ENCODE data around the gene C16orf74.

C16orf74 gene

DNA sequence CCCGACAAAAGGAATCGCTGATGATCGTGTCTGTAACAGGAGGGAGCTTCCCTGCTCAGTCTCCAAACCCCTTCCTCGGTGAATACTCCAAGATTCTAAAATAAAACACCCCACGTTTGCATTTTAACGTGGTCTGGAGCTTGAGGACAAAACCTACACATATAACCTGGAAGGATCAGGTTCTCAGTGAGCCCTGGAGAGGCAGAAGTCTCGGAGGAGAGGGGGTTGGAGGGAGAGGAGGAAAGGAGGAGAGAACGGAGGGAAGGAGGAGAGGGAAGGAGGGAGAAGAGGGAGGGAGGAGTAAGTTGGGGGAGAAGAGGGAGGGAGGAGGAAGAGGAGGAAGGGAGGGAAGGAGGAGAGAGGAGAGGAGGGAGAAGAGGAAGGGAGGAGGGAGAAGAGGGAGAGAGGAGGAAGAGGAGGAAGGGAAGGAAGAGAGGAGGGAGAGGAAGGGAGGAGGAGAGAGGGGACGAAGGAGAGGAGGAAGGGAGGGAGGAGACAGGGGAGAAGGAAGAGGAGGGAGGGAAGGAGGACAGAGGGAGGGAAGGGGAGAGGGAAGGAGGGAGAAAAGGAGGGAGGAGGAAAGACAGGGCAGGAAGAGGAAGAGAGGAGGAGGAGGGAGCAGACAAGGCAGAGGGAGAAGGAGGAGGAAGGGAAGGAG, 34.7 kb downstream of the C16orf74 start:
- no peak for DNase-seq

DNA sequence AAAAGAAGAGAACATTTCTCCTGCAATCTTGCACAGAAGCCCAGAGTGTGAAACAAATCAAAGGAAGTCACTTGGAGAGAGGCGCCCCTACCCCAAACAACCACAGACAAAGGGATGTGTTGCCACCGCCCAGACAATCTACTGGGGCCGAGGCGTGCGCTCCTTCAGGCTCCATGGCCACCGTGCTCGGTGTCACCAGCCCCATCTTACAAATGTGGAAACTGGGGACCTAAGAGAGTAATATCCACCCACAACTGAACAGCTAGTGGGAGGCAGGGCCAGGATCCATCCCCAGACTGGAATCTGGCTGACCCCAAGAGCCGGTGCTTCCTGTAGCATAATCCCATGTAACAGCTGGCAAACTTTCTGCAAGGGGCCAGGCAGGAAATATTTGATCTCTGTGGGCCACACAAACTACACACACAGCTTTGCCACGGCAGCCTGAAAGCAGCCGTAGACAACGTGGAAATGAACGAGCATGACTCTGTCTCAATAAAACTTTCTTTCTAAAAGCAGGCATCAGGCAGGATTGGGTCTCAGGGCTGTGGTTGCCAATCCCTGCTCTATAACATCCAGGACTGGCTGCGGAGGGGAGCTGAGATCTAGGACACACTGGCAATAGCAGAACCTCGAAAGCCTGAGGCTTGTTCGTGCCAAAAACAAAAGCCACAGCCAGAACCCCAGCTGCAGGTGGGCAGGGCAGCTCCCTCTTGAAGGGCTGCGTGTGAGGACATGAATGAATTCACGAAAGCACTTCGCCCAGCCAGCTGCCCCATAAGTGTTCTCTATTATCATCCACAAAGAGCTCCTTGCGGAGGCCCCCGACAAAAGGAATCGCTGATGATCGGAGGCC, 35.5 kb downstream of the C16orf74 start:
- DNase-seq: peak in 1 of 2 donors; percentile 12

DNA sequence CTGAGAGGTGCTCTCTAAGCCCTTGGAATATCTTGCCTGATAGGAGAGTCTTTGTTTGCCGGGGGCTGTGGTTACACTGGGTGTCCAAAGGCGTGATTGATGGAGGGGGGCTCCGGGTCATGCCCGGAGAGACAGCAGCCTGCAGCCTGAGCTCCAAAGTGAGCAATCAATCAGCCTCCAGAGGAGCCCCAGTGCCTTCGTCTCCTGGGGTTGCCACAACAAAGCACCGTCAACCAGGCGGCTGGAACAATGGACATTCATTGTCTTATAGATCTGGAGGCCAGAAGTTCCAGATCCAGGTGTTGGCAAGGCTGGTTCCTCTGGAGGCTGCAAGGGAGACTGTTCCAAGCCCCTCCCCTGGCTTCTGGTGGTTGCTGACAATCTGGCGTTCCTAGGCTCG, 38.1 kb downstream of the C16orf74 start:
- DNase-seq: no peak

DNA sequence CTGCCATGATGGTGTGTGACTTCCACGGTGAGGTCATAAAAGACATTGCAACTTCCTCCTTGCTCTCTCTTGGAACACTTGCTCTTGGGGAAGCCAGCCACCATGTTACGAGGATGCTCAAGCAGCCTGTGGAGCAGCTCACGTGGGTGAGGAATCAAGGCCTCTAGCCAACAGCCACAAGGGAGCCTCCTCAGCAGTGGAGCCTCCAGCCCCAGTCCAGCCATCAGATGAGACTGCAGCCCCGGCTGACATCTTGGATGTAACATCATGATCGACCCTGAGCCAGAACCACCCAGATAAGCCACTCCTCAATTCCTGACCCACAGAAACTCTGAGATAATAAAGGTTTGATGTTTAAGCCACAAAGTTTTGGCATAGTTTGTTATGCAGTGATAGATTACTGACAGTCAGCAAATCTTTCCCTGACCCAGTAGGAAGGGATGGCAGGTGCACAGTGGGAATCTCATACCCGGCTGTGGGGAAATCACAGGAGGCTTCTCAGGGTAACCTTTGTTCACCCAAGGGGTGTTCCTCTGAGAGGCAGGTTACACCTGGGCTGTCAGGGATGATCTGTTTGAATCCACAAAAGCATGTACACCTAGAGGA, 38.8 kb downstream of the C16orf74 start:
- no peak for DNase-seq

DNA sequence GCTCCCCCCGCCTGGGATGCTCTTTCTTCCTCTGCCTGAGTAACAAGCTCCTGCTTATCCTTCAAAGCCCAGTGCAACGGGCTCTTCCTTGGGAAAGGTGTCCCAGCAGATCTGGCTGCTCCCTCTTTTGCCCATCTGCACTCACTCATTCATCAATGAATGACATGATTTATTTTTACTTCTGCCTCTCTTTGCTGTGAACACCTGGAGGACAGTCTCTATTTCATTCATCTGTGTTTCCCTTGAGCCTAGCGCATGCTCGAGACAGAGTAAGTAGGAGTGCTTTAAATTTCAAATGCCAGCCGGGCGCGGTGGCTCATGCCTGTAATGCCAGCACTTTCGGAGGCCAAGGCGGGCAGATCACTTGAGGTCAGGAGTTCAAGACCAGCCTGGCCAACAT, 40.2 kb downstream of the C16orf74 start:
- no peak for DNase-seq

DNA sequence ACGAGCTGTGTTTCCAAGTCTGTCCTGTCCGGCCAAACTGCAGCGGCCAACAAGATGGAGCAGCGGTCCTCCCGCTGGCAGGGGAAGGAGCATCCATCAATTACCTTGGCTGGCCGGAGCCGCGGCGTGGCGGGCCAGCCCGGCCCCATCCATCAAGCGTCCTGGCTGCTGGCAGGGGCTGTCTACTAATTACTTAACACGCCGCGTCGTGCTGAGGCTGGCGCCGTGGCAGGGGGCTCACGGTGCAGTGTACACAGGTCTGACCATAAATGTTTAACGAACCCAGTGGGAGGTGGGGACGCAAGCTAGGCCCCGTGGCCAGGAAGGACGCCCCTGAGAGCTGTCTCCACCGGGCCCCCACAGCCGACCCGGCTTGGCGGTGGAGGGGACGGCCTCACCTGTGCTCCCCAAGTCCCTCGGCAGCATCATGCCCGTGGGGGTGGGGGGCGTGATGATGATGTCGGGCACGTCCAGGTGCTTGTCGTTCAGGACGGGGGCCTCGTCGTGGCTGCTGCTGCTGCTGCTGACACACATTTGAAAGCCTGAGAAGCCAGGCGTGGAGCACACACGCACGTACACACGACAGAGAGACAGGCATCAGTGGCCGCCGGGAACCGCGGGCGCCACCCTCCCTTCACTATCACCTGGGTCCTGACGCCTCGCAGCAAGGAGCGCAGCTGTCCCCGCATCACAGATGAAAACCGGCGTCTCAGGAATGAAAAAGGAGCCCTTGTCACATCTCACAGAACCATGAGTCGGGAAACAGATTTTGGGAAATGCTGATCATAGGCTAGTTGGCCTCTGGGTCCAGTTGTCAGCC, 40.9 kb downstream of the C16orf74 start:
- DNase-seq: no peak

DNA sequence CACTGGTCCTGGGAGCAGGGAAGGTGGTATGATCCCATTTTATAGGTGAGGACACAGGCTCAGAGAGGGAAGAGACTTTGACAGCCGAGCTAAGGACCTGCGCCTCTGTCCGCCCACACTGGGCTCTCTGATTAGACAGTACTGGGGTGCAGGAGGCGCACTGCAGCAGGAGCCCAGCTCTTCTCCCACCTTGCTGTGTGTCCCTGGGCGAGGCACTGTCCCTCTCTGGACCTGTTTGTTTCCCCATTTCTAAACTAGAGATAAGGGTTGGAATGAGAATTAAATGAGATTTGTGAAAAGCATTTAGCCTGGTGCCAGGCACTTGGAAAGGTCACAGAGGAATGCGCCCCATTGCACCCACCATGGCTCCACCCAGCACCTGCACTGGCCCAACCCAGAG, 42.6 kb downstream of the C16orf74 start:
- no peak for DNase-seq

DNA sequence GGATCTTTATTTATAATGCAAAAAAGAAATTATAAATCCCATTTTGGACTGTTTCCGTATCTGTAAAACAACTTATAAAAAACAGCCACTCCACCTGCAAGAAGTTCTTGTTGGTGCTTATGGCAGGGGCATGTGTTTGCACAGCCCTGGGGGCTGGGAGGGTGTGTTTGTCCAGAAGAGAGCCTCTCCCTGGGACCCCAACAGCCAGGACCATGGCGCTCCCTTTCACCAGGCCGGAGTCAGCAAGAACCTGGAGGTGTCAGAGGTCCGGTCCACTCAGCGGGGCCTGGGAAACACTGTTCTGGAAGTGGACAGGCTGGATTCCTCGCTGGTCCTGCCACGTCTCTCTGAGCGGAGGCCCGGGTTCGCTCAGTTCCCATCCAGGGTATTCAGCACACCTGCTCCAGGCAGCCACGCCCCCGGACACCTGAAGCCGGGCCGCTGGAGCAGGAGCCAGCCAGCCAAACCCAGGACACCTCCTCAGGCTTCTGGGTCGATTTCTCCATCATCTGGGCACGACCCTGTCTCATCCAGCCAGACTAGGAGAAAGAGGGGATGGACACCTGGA, 43.3 kb downstream of the C16orf74 start:
- DNase-seq: no peak

DNA sequence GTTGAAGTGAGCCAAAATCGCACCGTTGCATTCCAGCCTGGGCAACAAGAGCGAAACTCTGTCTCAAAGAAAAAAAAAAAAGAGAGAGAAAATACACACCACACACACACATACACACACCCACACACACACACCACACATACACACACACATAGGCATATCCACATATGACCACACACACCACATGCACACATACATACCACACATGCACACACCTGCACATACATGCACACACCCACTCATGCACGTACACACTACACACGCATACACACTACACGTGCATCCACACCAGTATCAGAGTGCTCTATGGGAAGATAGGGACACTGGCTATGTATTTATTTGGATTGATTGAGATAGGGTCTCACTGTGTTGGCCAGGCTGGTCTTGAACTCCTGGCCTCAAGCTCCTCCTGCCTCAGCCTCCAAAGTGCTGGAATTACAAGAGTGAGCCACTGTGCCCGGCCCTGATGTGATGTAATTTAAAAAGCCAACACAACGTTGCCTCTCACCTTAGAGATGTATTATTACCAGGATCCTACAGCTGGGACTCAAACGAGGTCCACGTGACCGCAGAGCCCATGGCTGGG, 44.4 kb downstream of the C16orf74 start:
- no peak for DNase-seq

DNA sequence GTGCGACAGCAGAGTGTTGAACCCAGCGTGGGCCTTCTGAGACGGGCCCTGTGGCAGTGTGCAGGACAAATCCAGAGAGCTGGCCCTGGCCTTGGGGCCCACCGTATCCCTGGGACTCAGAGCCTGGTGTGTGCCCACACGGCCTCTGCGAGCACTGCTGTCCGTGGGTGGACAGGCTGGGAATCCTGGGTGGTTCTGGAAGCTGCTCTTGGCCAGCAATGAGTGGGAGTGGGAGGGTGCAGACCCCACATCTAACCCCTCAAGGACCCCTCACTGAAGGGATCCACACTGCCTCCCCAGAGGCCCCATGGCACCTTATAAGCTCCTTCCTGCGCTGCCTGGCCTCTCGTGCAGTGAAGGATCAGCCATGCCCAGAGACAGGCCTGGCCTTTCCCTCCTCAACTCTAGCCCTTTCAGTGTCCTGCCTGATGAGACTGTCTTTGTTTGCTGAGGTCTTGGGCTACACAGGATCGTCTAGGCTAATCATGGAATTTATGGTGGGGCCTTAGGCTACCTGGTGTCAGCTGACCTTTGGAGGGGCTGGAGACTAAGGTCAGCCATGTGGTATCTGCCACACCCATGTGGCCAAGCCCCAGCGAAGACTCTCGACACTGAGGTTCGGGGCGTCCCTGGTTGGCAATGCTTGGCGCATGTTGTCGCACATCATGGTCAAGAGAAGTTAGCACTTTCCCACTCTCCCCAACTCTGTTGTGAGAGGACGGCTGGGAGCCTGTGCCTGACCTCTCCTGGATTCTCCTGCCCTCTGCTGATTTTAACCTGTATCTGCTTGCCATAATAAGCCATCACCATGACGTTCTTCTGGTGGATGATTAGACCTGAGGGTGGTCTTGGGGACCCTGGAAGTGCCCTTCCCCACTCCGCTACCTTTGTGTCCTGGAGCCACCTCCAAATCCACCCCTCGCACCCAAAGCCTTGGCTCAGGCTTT, 45.7 kb downstream of the C16orf74 start:
- DNase-seq: no peak

DNA sequence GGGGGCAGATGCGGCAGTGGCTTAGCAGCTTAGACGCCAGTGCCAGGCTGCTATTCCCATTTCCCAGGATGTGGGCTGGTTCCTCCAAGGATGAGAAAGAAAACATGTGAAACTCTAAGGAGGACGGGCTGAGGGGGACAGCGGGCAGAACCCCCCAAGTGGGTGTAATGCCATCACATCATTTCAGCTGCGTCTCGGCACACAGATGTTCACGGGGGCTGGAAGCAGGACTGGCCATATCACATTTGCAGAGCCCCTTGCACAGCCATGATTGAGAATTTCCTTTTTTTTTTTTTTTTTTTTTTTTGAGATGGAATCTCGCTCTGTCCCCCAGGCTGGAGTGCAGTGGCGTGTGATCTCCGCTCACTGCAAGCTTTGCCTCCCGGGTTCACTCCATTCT, 46.9 kb downstream of the C16orf74 start:
- DNase-seq: no peak

DNA sequence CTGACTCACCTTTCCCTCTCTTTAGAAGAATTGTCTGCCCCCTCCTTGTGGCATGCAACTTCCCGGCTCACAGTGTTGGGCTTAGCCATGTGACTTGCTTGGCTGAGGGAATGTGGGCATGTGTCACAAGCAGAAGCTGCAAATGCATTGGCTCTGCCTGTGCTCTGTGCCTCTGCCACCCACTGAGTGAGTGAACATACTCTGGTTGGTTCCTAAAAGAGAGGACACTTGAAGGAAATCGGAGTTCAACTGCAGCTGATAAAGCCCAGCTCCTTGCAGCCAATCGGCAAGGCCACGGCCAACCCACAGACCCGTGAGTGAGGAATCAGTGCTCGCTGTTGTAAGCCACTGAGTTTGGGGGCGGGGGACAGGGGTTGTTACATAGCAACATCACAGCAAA, 51.3 kb downstream of the C16orf74 start:
- DNase-seq: no peak

DNA sequence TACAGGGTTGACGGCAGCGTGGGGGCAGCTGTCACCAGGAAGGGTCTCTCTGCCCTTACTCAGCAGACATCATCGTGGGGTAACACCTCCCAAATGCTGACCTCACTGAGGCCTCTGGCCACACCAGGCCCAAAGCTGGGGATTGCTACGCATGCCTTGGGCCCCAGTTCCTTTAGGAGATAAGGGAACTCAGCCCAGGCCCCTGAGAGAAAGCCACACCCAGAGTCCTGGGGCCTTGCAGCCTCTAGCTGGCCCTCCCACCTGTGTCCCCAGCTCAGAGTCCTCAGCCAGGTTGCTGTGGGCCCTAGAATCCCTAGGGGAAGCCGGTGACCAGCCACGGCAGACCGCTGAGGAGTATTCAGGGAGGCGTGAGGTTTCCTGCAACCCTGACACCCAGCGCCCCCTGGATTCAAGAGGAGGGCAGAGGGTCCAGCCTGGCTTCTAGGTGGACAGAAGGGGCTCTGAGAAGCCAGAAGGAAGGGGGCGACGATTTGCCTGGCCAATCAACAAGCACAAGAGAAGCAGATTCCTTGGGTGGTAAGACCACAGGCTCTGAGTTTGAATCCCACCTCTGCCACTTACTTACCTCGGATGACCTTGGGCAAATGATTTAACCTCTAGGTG, 51.8 kb downstream of the C16orf74 start:
- DNase-seq: no peak

DNA sequence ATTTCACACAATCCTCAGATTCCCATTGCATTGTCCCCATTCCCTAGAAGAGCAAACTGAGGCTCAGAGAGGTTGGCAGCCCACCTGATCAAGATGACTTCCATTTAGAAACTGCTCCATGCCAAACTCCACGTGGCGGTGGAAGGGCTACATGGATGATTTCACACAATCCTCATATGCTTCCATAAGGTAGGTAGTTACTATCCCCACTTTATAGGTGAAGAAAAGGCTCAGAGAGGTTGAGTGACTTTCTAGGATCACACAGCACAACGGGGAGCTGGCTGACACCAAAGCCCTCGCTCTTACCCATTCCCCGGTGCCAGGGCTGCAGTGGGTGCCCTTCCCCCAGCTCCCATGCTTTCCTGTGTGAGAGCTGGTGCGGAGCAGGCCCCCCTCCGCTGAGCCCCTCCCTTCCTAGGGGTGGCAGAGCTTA, 52.4 kb downstream of the C16orf74 start:
- DNase-seq: no peak

DNA sequence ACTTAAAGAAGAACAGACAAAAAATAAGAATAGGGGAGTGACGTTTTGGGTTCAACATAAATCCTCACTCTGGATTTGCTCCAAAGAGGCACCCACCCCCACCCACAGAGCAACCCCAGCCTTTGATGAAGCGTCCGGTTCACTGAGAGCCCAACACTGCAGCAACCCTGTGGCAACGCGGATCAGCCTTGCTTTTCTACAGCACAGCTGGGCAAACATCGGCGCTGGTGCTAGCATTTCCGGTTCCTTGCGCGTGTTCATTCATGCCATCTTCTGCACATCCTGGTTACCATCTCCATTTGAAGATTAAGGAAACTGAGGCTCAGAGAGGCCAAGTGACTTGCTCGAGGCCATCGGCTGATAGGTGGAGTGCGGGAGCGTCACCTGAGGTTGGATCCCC, 53.5 kb downstream of the C16orf74 start:
- DNase-seq: no peak

DNA sequence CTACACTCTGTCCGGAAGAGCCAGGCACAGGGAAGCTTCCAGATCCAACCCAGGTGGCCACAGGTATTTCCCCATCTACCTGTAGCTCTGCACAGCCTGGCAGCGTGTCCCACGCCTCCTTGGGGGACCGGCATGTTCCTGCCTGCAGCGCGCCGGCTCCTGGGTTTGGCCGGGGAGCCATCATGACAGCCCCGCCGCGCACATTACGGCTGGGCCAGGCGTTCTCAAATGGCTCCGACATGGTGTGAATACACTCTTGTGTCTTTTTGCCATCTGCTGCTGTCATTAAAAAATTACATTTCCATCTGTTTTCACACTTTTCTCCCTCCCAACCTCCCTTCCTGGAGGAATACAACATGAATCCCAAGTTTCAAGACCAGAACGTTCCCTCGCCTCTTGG, 54.1 kb downstream of the C16orf74 start:
- DNase-seq: no peak

DNA sequence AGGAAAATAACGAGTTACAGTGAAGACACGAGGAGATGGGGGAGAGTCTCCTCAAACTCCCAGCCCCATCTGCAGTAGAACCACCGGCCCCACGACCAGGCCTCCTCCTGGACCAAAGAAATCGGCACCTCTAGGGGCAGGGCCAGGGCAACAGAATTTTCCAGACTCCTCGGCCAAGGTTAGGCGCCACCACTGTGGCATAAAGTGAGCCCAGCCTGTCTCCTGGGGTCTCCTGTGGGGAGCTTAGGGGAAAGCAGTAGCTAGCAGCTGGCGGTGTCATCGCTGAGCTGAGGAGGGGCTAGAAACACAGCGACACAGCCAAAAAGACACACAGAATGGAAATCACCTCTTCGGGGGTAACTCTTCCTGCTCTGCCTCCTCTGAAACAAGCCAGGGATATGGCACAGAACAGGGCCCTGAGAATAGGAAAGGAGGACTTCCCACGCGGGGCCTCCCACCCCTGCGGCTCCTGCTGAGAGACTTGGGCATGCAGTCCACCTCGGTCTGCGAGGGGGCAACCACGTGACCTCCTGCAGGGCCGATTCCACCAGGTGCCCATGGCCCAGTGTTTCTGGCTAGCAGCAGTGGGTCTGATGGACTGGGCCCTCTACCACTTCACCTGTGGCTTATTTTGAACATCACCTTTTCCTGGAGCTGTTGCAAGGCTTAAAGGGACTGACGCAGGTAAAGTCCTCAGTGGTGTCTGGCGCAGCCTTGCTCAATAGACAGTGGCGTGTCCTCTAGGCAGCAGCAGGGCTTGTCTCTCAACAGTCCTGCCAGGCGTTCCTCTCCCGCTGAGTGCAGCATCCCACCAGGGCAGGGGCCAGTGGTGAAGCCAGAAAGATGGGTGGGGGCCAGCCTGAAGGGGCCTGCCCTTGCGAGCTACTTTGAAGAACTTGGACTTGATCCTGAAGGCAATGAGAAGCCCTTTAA, 55.4 kb downstream of the C16orf74 start:
- DNase-seq: no peak

DNA sequence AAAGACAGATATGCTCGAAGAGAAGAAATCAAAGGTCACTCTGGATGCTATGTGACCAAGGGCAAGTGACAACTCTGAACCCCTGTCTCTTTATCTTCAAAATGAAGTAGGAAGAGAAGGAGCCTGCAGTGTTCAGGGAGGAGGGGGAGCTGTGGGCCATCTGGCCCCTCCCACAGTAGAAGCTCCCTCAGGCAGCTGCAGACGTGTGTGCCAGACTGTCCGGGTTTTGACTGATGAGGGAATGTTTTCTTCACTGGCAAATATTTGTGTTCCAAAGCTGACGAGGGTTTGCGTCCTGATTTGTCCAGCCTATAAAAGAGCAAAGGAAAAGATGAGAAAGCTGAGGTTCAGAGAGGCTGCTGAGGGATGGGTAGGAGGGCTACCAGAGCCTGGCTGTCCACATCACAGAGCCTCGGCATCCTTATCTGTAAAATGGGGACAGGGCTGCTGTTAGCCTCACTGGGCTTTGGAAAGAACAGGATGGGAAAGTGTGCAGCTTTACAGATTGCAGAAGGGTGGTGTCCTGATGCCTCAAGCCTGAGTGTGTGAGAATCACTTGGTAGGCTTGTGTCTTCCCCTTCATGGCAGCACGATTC, 60.3 kb downstream of the C16orf74 start:
- DNase-seq: no peak

DNA sequence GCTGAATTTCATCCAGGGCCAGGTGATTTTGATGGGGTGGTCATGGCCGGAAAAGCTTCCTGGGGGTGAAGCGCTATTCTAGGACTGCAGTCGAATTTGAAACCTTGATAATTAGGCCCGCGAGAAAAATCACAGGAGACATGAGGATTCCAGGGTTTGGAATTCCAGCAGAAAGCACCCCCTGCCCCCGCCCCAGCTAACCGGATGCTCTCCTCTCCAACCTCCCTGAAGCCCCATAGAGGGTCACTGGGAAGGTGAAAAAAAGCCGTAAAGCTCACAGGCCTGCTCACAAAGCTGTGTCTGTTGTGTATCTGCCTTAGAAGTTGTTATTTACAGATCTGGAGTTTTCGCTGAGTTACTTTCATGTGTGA, 61.0 kb downstream of the C16orf74 start:
- DNase-seq: no peak
